HepG2 (cell line): ENCODE results near the gene GADD45B. TPM values are rescaled to one million over a fixed set of nuclear protein-coding genes. Genes with fewer than 3 reads are reported as not detected.

Experiments used
- ATAD3A ChIP-seq: sonication (generic); formaldehyde crosslinking; IDR thresholded peaks from 2 replicates; pipeline ENCODE4 v1.4.0; 2020; ENCODE audit warnings: missing genetic modification reagents
- BATF2 ChIP-seq: sonication (generic); formaldehyde crosslinking; IDR thresholded peaks from 2 replicates; pipeline ENCODE4 v1.8.0; 2022; ENCODE audit warnings: mild to moderate bottlenecking, missing genetic modification reagents, moderate library complexity
- BHLHE40 ChIP-seq: IDR thresholded peaks from 2 replicates; pipeline ENCODE4 v1.6.1; 2011; ENCODE audit warnings: low read length, improper control_type of control experiment
- CBX1 ChIP-seq: IDR thresholded peaks from one replicate; pipeline ENCODE4 v1.6.1; 2016; ENCODE audit warnings: antibody characterized with exemption, low read depth
- CC2D1A ChIP-seq: sonication (generic); formaldehyde crosslinking; IDR thresholded peaks from 2 replicates; pipeline ENCODE4 v1.8.1; 2023; ENCODE audit warnings: mild to moderate bottlenecking, missing genetic modification reagents
- CSRNP2 ChIP-seq: sonication (generic); formaldehyde crosslinking; conservative IDR thresholded peaks from 2 replicates; pipeline ENCODE4 v1.8.0; 2022; ENCODE audit warnings: low read depth, missing genetic modification reagents
- ERF ChIP-seq: IDR thresholded peaks from 2 replicates; pipeline ENCODE4 v1.6.1; 2018; ENCODE audit warnings: missing biosample characterization, missing genetic modification reagents
- FOXM1 ChIP-seq: sonication (generic); formaldehyde crosslinking; IDR thresholded peaks from 2 replicates; pipeline ENCODE4 v1.5.0; 2020; ENCODE audit warnings: missing genetic modification reagents
- HDAC6 ChIP-seq: fragments of 200-600 bp; sonication (generic); IDR thresholded peaks from 2 replicates; pipeline ENCODE4 v1.7.0; 2017; ENCODE audit warnings: mild to moderate bottlenecking, antibody characterized with exemption, low read length, low read depth
- HOXA5 ChIP-seq: sonication (generic); formaldehyde crosslinking; IDR thresholded peaks from 2 replicates; pipeline ENCODE4 v1.4.0; 2020; ENCODE audit warnings: missing genetic modification reagents
- NBN ChIP-seq: fragments of 450-650 bp; conservative IDR thresholded peaks from 2 replicates; pipeline ENCODE4 v1.6.1; 2017
- NFIB ChIP-seq: sonication (generic); formaldehyde crosslinking; IDR thresholded peaks from 2 replicates; pipeline ENCODE4 v1.9.0; 2021; ENCODE audit warnings: missing genetic modification reagents, mild to moderate bottlenecking, borderline replicate concordance
- POLR2AphosphoS5 ChIP-seq: IDR thresholded peaks from 2 replicates; pipeline ENCODE4 v1.6.1; 2012; ENCODE audit warnings: low read depth, low read length
- RBFOX2 ChIP-seq: fragments of 200-400 bp; formaldehyde crosslinking; IDR thresholded peaks from 2 replicates; pipeline ENCODE4 v1.6.1; 2017; ENCODE audit warnings: low read depth, mild to moderate bottlenecking, low read length
- U2AF1 ChIP-seq: fragments of 200-400 bp; formaldehyde crosslinking; optimal IDR thresholded peaks from 2 replicates; pipeline ENCODE3; 2017; ENCODE audit warnings: mild to moderate bottlenecking, low read depth, low read length
- USF2 ChIP-seq, 2 experiments: sonication (generic) in 1 of 2; formaldehyde crosslinking in 1 of 2; IDR thresholded peaks; 2 replicates each; pipeline versions ENCODE4 v1.5.1 to v1.6.1; 2011 to 2020; ENCODE audit warnings: borderline replicate concordance in 1 of 2, low read depth in 1 of 2, low read length in 1 of 2, mild to moderate bottlenecking in 1 of 2, missing genetic modification reagents in 1 of 2, moderate library complexity in 1 of 2
- ZGPAT ChIP-seq: IDR thresholded peaks from 2 replicates; pipeline ENCODE4 v1.6.1; 2016; ENCODE audit warnings: mild to moderate bottlenecking
- ZNF276 ChIP-seq: sonication (generic); formaldehyde crosslinking; IDR thresholded peaks from 2 replicates; pipeline ENCODE4 v1.4.0; 2020; ENCODE audit warnings: mild to moderate bottlenecking, low read depth, missing genetic modification reagents
- ZNF331 ChIP-seq: sonication (generic); formaldehyde crosslinking; IDR thresholded peaks from 2 replicates; pipeline ENCODE4 v1.4.0; 2020; ENCODE audit warnings: missing genetic modification reagents
- ZNF33B ChIP-seq: sonication (generic); formaldehyde crosslinking; IDR thresholded peaks from 2 replicates; pipeline ENCODE4 v1.5.1; 2020; ENCODE audit warnings: mild to moderate bottlenecking, missing genetic modification reagents
- ZNF343 ChIP-seq: sonication (generic); formaldehyde crosslinking; IDR thresholded peaks from 2 replicates; pipeline ENCODE4 v1.4.0; 2020; ENCODE audit warnings: mild to moderate bottlenecking, missing genetic modification reagents
- ZNF605 ChIP-seq: sonication (generic); formaldehyde crosslinking; IDR thresholded peaks from 2 replicates; pipeline ENCODE4 v1.8.0; 2022; ENCODE audit warnings: mild to moderate bottlenecking, missing genetic modification reagents
- ZNF816 ChIP-seq: sonication (generic); formaldehyde crosslinking; IDR thresholded peaks from 2 replicates; pipeline ENCODE4 v1.8.0; 2022; ENCODE audit warnings: missing genetic modification reagents, mild to moderate bottlenecking, borderline replicate concordance
- polyA plus RNA-seq, 8 experiments: library from polyadenylated mRNA; depleted of rRNA in 3 of 8; stranded (reverse) in 7 of 8; unstranded in 1 of 8; fragments of >200 nt; fragmentation: Illumina TruSeq in 4 of 8; extraction: Trizol in 4 of 8; gene quantifications; 2 replicates each; pipeline versions ENCODE4 v1.2.1 to v1.2.3, GENCODE V29; 2011 to 2016; ENCODE audit warnings: low read depth in 4 of 8, missing spikeins in 1 of 8, mixed read lengths in 1 of 8; ENCODE audit not compliant: insufficient read depth in 1 of 8
- total RNA-seq, 5 experiments: library from RNA; depleted of rRNA; stranded (reverse); fragments of >200 nt; fragmentation: Illumina TruSeq; extraction: Trizol; gene quantifications; 2 replicates each; pipeline ENCODE4 v1.2.3, GENCODE V29; 2016; ENCODE audit warnings: low read depth in 1 of 5

Gene GADD45B
- total and polyA plus RNA-seq, 2 of the 13 experiments (the other 11 are each of a cell fraction or from before 2014, with no cell fraction given): 4.6 to 34.1 TPM

GRCh38 chr19:2507109-2507508 is 31.2 kb downstream of the GADD45B start (continued):
- peak; percentile 67; the same call in 1 of the 2 replicates for TF ChIP-seq ZGPAT (CRISPR knock-in tag)
- TF ChIP-seq FOXM1 (CRISPR knock-in tag): no peak
- TF ChIP-seq RBFOX2: no peak
- peak; percentile 32; the same call in 1 of the 2 replicates for TF ChIP-seq ZNF331 (CRISPR knock-in tag)
- TF ChIP-seq ERF: peak; percentile 92
- no peak; the same call in 1 of the 2 replicates for TF ChIP-seq HOXA5 (CRISPR knock-in tag)
- TF ChIP-seq NBN: no peak
- TF ChIP-seq CBX1: no peak
- no peak for TF ChIP-seq CC2D1A (CRISPR knock-in tag)
- peak; percentile 38; the same call in 1 of the 2 replicates for TF ChIP-seq ZNF816 (CRISPR knock-in tag)
- TF ChIP-seq HDAC6: no peak
- TF ChIP-seq BATF2 (CRISPR knock-in tag): no peak
- TF ChIP-seq U2AF1: no peak
- no peak for TF ChIP-seq USF2 (IDR thresholded peaks at IDR 0.05; ENCODE audit: low read depth, low read length)
- no peak for TF ChIP-seq USF2 (CRISPR knock-in tag; IDR thresholded peaks at IDR 0.05; ENCODE audit: borderline replicate concordance)
- no peak for TF ChIP-seq ZNF343 (CRISPR knock-in tag)
- TF ChIP-seq ATAD3A (CRISPR knock-in tag): no peak
- TF ChIP-seq POLR2AphosphoS5: no peak
- TF ChIP-seq CSRNP2 (CRISPR knock-in tag): no peak
- no peak; the same call in 1 of the 2 replicates for TF ChIP-seq BHLHE40
- TF ChIP-seq ZNF276 (CRISPR knock-in tag): no peak
- TF ChIP-seq ZNF33B: no peak
- TF ChIP-seq ZNF605 (CRISPR knock-in tag): no peak
- TF ChIP-seq NFIB (CRISPR knock-in tag): no peak
